ENCODE results near the gene ZDHHC11B. TPM values are rescaled to one million over a fixed set of nuclear protein-coding genes. Genes with fewer than 3 reads are reported as not detected.

Gene ZDHHC11B
- total and polyA plus RNA-seq, 2 of the 13 experiments (the other 11 are each of a cell fraction or from before 2014, with no cell fraction given) = 0.11 to 0.12 TPM

GRCh38 chr5:756865-757345 is 27.6 kb downstream of the ZDHHC11B start (continued):
- no peak for TF ChIP-seq MXD3 (CRISPR knock-in tag; IDR thresholded peaks at IDR 0.05)
- no peak for TF ChIP-seq ZNF232 (CRISPR knock-in tag; IDR thresholded peaks at IDR 0.05; ENCODE audit: borderline replicate concordance)
- TF ChIP-seq U2AF1 (optimal IDR thresholded peaks at IDR 0.05; ENCODE audit: low read depth, low read length) = no peak
- no peak for TF ChIP-seq SIX1 (CRISPR knock-in tag; IDR thresholded peaks at IDR 0.05; ENCODE audit: borderline replicate concordance)
- TF ChIP-seq HNF4A (CRISPR knock-in tag; IDR thresholded peaks at IDR 0.05) = peak; percentile 21; the same call in 1 of the 2 replicates
- no peak for TF ChIP-seq HMG20B (CRISPR knock-in tag; conservative IDR thresholded peaks at IDR 0.05)
- TF ChIP-seq RFX1 (IDR thresholded peaks at IDR 0.05) = peak; percentile 61; the same call in 1 of the 2 replicates
- TF ChIP-seq, protein P1, sequence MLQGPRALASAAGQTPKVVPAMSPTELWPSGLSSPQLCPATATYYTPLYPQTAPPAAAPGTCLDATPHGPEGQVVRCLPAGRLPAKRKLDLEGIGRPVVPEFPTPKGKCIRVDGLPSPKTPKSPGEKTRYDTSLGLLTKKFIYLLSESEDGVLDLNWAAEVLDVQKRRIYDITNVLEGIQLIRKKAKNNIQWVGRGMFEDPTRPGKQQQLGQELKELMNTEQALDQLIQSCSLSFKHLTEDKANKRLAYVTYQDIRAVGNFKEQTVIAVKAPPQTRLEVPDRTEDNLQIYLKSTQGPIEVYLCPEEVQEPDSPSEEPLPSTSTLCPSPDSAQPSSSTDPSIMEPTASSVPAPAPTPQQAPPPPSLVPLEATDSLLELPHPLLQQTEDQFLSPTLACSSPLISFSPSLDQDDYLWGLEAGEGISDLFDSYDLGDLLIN (CRISPR knock-in tag; IDR thresholded peaks at IDR 0.05; ENCODE audit: borderline replicate concordance) = no peak
- peak; percentile 40; the same call in 1 of the 2 replicates for TF ChIP-seq PAXIP1 (CRISPR knock-in tag; conservative IDR thresholded peaks at IDR 0.05)
- no peak for TF ChIP-seq HDAC2 (CRISPR knock-in tag; IDR thresholded peaks at IDR 0.05)
- TF ChIP-seq ZNF720 (CRISPR knock-in tag; IDR thresholded peaks at IDR 0.05) = no peak
- no peak for TF ChIP-seq POLR2AphosphoS5 (IDR thresholded peaks at IDR 0.05; ENCODE audit: low read depth, low read length)
- 0 out of 2 replicates have a peak, but pooled peaks have one; percentile 52 for TF ChIP-seq BHLHE40 (IDR thresholded peaks at IDR 0.05; ENCODE audit: low read length)
- 0 out of 2 replicates have a peak, but pooled peaks have one; percentile 27 for TF ChIP-seq ZNF687 (CRISPR knock-in tag; IDR thresholded peaks at IDR 0.05)
- no peak for TF ChIP-seq GLMP (CRISPR knock-in tag; IDR thresholded peaks at IDR 0.05; ENCODE audit: borderline replicate concordance)
- TF ChIP-seq MAZ (IDR thresholded peaks at IDR 0.05; ENCODE audit: borderline replicate concordance, low read depth, low read length) = peak; percentile 59; the same call in 1 of the 2 replicates
- TF ChIP-seq MAZ (CRISPR knock-in tag; IDR thresholded peaks at IDR 0.05; ENCODE audit: low read depth) = no peak
- no peak for TF ChIP-seq KDM6A (CRISPR knock-in tag; IDR thresholded peaks at IDR 0.05; ENCODE audit: low read depth)
